ENCODE measurements around the gene CNGB1. TPM values are rescaled to one million over a fixed set of nuclear protein-coding genes. Genes with fewer than 3 reads are reported as not detected.

CNGB1 gene
- total RNA-seq, 2 experiments from 2014 or later: not detected

DNA sequence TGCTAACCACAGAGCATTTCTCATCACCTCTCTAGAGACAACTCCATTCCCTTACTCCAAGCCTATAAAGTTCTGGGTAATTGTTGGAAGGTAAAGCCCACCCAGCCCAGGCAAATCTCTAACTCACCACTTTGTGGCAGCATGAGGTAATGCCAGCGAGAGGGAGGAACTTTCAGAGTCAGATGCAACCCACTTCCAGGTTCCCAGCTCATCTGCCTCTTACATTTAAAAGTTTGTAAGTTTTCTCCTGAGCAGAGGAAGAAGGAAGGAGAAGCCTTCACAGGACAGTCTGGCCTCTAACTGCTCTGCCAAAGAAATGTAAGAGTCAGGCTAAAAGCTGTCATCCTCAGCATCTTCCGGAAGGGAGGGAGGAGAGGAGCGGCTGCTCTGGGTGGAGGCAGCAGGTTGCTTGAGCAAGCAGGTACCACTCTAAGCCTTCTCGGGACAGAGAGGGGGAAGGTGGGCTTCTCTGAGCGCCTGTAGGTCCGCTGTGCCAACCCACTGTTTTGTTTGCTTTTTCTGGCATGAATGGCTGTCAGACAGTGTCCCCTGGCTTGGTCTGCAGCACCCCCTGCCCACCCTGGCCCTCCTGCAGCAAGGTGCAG, 28.5 kb upstream of the CNGB1 start:
- ChIA-PET CTCF (interaction anchor here (0.9 to 1.5 kb wide), 6 partner anchors 12 to 264 kb away, joined by 3 to 5 read pairs (median 3); partner anchors contain the start of genes CFAP20 and KATNB1), POLR2A (interaction anchor here (0.8 to 5.1 kb wide), 8 partner anchors 10 to 393 kb away, joined by 3 to 34 read pairs (median 8); partner anchors contain the start of genes CFAP20, GINS3 and KATNB1)
- ATAC-seq (ENCODE audit: poor library complexity) (peak; percentile 34), DNase-seq (peak in 10 of 14 experiments; percentile 11 to 67 (median 40))
- H3K4me3 ChIP-seq (ENCODE audit: low read length): peak overlapping the region; percentile 75
- H3K27me3 Mint-ChIP-seq: no peaks in the 10 kb centered on the region
- H3K4me1 ChIP-seq (ENCODE audit: insufficient read depth, low read length): peaks cover 74% of the 10 kb centered on the region
- H3K4me3 Mint-ChIP-seq: peak overlapping the region; percentile 89
- peak overlapping the region; percentile 82 for H3K27ac Mint-ChIP-seq
- peaks cover 71% of the 10 kb centered on the region for H3K4me1 Mint-ChIP-seq (ENCODE audit: low read depth)
- intact Hi-C loops (cut with DNase I, micrococcal nuclease): loop anchor here (1.0 to 10.0 kb wide), 4 partner anchors 100 to 625 kb away; partner anchors contain the start of genes CNOT1 (in 1 of the 2) and KATNB1 (in 1 of the 2)
- H3K9me3 Mint-ChIP-seq: no peaks in the 10 kb centered on the region
- peaks cover 71% of the 10 kb centered on the region for H3K36me3 Mint-ChIP-seq (ENCODE audit: low read depth)
- H3K9me3 ChIP-seq (ENCODE audit: control insufficient read depth in 1 of 2, insufficient read depth in 1 of 2, low read length in 2 of 2): no peaks in the 10 kb centered on the region
- H3K36me3 ChIP-seq (ENCODE audit: insufficient read depth, low read length): peaks cover 38% of the 10 kb centered on the region
- TF ChIP-seq, protein P1, sequence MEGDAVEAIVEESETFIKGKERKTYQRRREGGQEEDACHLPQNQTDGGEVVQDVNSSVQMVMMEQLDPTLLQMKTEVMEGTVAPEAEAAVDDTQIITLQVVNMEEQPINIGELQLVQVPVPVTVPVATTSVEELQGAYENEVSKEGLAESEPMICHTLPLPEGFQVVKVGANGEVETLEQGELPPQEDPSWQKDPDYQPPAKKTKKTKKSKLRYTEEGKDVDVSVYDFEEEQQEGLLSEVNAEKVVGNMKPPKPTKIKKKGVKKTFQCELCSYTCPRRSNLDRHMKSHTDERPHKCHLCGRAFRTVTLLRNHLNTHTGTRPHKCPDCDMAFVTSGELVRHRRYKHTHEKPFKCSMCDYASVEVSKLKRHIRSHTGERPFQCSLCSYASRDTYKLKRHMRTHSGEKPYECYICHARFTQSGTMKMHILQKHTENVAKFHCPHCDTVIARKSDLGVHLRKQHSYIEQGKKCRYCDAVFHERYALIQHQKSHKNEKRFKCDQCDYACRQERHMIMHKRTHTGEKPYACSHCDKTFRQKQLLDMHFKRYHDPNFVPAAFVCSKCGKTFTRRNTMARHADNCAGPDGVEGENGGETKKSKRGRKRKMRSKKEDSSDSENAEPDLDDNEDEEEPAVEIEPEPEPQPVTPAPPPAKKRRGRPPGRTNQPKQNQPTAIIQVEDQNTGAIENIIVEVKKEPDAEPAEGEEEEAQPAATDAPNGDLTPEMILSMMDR (IDR thresholded peaks at IDR 0.05): no peak
- H3K27ac ChIP-seq (ENCODE audit: low read depth in 1 of 2, low read length in 2 of 2): peak overlapping the region; percentile 64 to 77
- H3K27me3 ChIP-seq (ENCODE audit: control insufficient read depth in 1 of 2, insufficient read depth in 2 of 2, low read length in 2 of 2): no peaks in the 10 kb centered on the region

DNA sequence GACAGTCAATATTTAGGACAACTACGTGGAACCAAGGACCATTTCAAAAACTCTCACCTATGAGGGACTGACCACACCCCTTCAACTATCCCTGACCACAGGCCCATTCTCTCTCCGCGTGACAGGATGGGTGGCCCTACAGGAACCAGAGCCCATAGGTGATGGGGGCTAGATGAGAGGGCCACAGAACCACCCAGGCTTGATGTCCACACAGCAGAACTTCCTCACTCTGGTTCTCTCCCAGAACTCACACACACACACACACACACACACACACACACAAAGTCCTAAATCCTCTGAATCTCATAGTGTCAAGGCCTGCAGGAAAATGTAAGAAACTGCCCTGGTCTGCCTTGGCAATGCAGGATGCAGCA, 28.1 kb upstream of the CNGB1 start:
- H3K9me3 Mint-ChIP-seq: no peaks in the 10 kb centered on the region
- Histone ChIP-seq H3K27me3 (ENCODE audit: control insufficient read depth in 1 of 2, insufficient read depth in 2 of 2, low read length in 2 of 2) (no peaks in the 10 kb centered on the region), H3K36me3 (ENCODE audit: insufficient read depth, low read length) (peaks cover 40% of the 10 kb centered on the region), H3K4me3 (ENCODE audit: low read length) (peak overlapping the region; percentile 75), H3K9me3 (ENCODE audit: control insufficient read depth in 1 of 2, insufficient read depth in 1 of 2, low read length in 2 of 2) (no peaks in the 10 kb centered on the region), H3K27ac (ENCODE audit: low read depth in 1 of 2, low read length in 2 of 2) (peak overlapping the region; percentile 64 to 77), H3K4me1 (ENCODE audit: insufficient read depth, low read length) (peaks cover 79% of the 10 kb centered on the region)
- no peak for DNase-seq
- no peak for ATAC-seq (ENCODE audit: poor library complexity)
- POLR2A ChIA-PET: interaction anchor here (1.2 to 5.1 kb wide), 6 partner anchors 9 to 393 kb away, joined by 3 to 34 read pairs (median 10); partner anchors contain the start of genes CFAP20 and GINS3
- no peaks in the 10 kb centered on the region for H3K27me3 Mint-ChIP-seq
- peaks cover 70% of the 10 kb centered on the region for H3K36me3 Mint-ChIP-seq (ENCODE audit: low read depth)
- CTCF ChIA-PET: interaction anchor here (0.9 to 1.5 kb wide), 3 partner anchors 16 to 233 kb away, joined by 3 to 4 read pairs (median 3); no protein-coding TSS in a partner anchor
- H3K4me1 Mint-ChIP-seq (ENCODE audit: low read depth): peaks cover 72% of the 10 kb centered on the region
- H3K4me3 Mint-ChIP-seq: peak overlapping the region; percentile 89
- intact Hi-C loops (cut with DNase I, micrococcal nuclease): loop anchor here (1.0 to 10.0 kb wide), 5 partner anchors 14 to 626 kb away; partner anchors contain the start of genes CNOT1 (in 1 of the 2) and KATNB1 (in 1 of the 2)
- TF ChIP-seq, protein P1 (IDR thresholded peaks at IDR 0.05): no peak
- H3K27ac Mint-ChIP-seq: peak overlapping the region; percentile 82

DNA sequence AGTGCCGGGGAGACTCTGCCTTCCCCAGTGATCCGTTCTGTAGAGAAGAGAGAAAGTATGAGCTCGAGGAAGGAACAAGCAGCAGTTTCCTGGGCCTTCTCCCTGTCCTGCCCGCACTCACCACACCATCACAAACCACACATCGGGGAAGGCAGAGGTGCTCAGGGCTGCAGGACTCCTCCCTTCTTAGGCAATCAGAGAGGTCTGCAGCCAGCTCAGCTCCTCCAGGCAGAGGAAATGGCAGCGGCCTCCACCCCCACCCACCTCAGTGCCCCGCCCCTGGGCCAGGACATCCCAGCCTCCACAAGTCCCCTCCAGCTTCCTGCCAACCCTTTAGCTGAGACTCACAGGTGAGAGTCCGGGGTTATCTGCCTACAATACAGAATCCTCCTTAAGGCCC, 27.6 kb upstream of the CNGB1 start:
- peak; percentile 24 to 88 (median 53) for DNase-seq
- POLR2A ChIA-PET: interaction anchor here (1.2 to 5.1 kb wide), 4 partner anchors 9 to 394 kb away, joined by 3 to 34 read pairs (median 10); partner anchors contain the start of genes CFAP20 and GINS3
- TF ChIP-seq, protein P1 (IDR thresholded peaks at IDR 0.05): no peak
- H3K27ac Mint-ChIP-seq: peak overlapping the region; percentile 82
- Histone ChIP-seq H3K4me1 (ENCODE audit: insufficient read depth, low read length) (peaks cover 84% of the 10 kb centered on the region), H3K27ac (ENCODE audit: low read depth in 1 of 2, low read length in 2 of 2) (peak overlapping the region; percentile 64 to 77), H3K27me3 (ENCODE audit: control insufficient read depth in 1 of 2, insufficient read depth in 2 of 2, low read length in 2 of 2) (no peaks in the 10 kb centered on the region), H3K4me3 (ENCODE audit: low read length) (peak overlapping the region; percentile 75), H3K9me3 (ENCODE audit: control insufficient read depth in 1 of 2, insufficient read depth in 1 of 2, low read length in 2 of 2) (no peaks in the 10 kb centered on the region), H3K36me3 (ENCODE audit: insufficient read depth, low read length) (peaks cover 45% of the 10 kb centered on the region)
- H3K9me3 Mint-ChIP-seq: no peaks in the 10 kb centered on the region
- no peaks in the 10 kb centered on the region for H3K27me3 Mint-ChIP-seq
- H3K36me3 Mint-ChIP-seq (ENCODE audit: low read depth): peaks cover 66% of the 10 kb centered on the region
- intact Hi-C loops (cut with DNase I, micrococcal nuclease): loop anchor here (1.0 to 10.0 kb wide), 4 partner anchors 13 to 626 kb away; partner anchors contain the start of genes CNOT1 (in 1 of the 2) and KATNB1 (in 1 of the 2)
- H3K4me1 Mint-ChIP-seq (ENCODE audit: low read depth): peaks cover 68% of the 10 kb centered on the region
- H3K4me3 Mint-ChIP-seq: peak overlapping the region; percentile 89
- CTCF ChIA-PET: no interaction called here
- peak; percentile 10 for ATAC-seq (ENCODE audit: poor library complexity)
